Thymus (tissue), 11 donors: Measurements from ENCODE around the gene SPATA17. TPM values are rescaled to one million over a fixed set of nuclear protein-coding genes. Genes with fewer than 3 reads are reported as not detected.

Experiments
- DNase-seq, 9 donors: peaks; one replicate each; pipeline ENCODE4 v3.0.0-alpha.2; 2013; ENCODE audit warnings: low spot score in 9 of 9, low read depth in 6 of 9, missing footprints in 1 of 9
- H3K27ac ChIP-seq, 2 donors: one replicate each; pipeline ENCODE4 v1.5.1; 2013; ENCODE audit warnings: control low read depth in 1 of 2, low read depth in 1 of 2, low read length in 1 of 2, mild to moderate bottlenecking in 1 of 2, moderate library complexity in 1 of 2
- H3K27me3 ChIP-seq, 2 donors: one replicate each; pipeline ENCODE4 v1.5.1; 2013; ENCODE audit warnings: low read length in 1 of 2; ENCODE audit not compliant: control insufficient read depth in 2 of 2, insufficient read depth in 1 of 2
- H3K36me3 ChIP-seq, 2 donors: one replicate each; pipeline ENCODE4 v1.5.1; 2013; ENCODE audit warnings: low read length in 1 of 2, mild to moderate bottlenecking in 1 of 2, moderate library complexity in 1 of 2; ENCODE audit not compliant: control insufficient read depth in 2 of 2, insufficient read depth in 2 of 2
- H3K4me1 ChIP-seq, 2 donors: one replicate each; pipeline ENCODE4 v1.5.1; 2013; ENCODE audit warnings: low read length in 2 of 2; ENCODE audit not compliant: control insufficient read depth in 2 of 2, insufficient read depth in 2 of 2
- H3K4me3 ChIP-seq, 2 donors: one replicate each; pipeline ENCODE4 v1.5.1; 2013; ENCODE audit warnings: low read length in 2 of 2, control low read depth in 1 of 2, mild to moderate bottlenecking in 1 of 2
- H3K9me3 ChIP-seq, 2 donors: one replicate each; pipeline ENCODE4 v1.5.1; 2013; ENCODE audit warnings: low read length in 1 of 2, mild to moderate bottlenecking in 1 of 2; ENCODE audit not compliant: control insufficient read depth in 2 of 2, insufficient read depth in 1 of 2
- WGBS: extraction: QIAGEN DNeasy Blood & Tissue Kit; methylation state at CpG from one replicate; pipeline ENCODE4 v1.1.7; 2013; 5-methylcytosine and 5-hydroxymethylcytosine counted together
- polyA plus RNA-seq: library from polyadenylated mRNA; stranded (reverse); fragments of 200-250 nt; gene quantifications from one replicate; pipeline ENCODE4 v1.2.3, GENCODE V29; 2013
- total RNA-seq: library from RNA; stranded (reverse); fragments of 120-200 nt; gene quantifications from one replicate; pipeline ENCODE4 v1.2.4, GENCODE V29; 2013
- donor health status: healthy.

The SPATA17 gene
- total and polyA plus RNA-seq, 2 donors, result 0.46 to 0.57 TPM

DNA sequence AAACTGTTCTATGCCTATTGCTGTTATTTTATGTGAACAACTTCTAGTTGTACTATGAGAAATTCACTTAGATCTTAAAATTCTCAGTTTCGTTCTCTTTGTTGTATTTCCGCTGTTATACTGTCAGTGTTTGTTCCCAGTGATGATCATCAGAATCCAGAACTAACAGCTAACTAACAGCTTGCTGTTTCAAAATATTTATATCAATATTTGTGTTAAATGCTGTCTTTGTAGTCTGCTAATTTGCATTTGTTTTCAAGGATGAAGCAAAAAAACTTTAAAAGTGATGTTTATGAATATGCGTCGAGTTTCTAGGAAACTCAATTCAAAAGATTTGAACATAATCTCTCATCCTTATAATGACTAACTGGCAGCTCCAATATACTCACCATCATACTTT is 84.5 kb downstream of the SPATA17 start:
- Histone ChIP-seq H3K36me3 (no peaks in the 10 kb centered on the region), H3K4me3 (no peak overlapping the region), H3K27me3 (no peaks in the 10 kb centered on the region), H3K9me3 (no peaks in the 10 kb centered on the region), H3K27ac (no peak overlapping the region), H3K4me1 (no peaks in the 10 kb centered on the region)
- WGBS, result 97% methylated on average over 4 of the region's 4 CpGs
- no peak for DNase-seq

- H3K27me3 ChIP-seq, result no peaks in the 10 kb centered on the region
- no peaks in the 10 kb centered on the region for H3K4me1 ChIP-seq
- H3K9me3 ChIP-seq, result no peaks in the 10 kb centered on the region
- DNase-seq, result no peak
- no peak overlapping the region for H3K4me3 ChIP-seq
- 97% methylated on average over 1 of the region's 1 CpG for WGBS
- no peaks in the 10 kb centered on the region for H3K36me3 ChIP-seq
- H3K27ac ChIP-seq, result no peak overlapping the region
These were observed 86.8 kb downstream of the SPATA17 start for GRCh38 chr1:217717959-217718358.

GRCh38 chr1:217718873-217719272 is 87.7 kb downstream of the SPATA17 start:
- Histone ChIP-seq H3K9me3 (no peaks in the 10 kb centered on the region), H3K27me3 (no peaks in the 10 kb centered on the region), H3K27ac (no peak overlapping the region), H3K36me3 (no peaks in the 10 kb centered on the region), H3K4me3 (no peak overlapping the region), H3K4me1 (no peaks in the 10 kb centered on the region)
- 77% methylated on average over 2 of the region's 2 CpGs for WGBS
- DNase-seq, result no peak

DNA sequence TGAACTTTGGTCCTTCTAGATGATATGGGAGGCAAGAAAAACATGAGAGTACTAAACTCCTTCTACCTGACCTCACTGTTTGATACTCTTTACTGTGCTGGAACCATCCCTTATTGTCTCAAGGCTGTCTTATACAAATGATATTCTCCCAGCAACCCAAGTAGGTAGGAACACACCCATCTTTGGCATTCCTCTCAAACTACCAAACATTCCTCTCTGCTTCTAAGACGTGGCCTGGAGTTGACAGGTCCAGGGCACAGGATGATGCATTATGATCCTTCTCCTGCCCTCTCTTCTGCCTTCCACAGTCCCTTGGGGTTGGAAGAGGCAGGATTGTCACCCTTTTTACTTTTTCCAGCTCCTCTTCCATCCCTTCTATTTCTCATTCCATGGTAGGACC is 90.5 kb downstream of the SPATA17 start:
- no peaks in the 10 kb centered on the region for H3K4me1 ChIP-seq
- no peak overlapping the region for H3K4me3 ChIP-seq
- H3K36me3 ChIP-seq, result no peaks in the 10 kb centered on the region
- no peaks in the 10 kb centered on the region for H3K27me3 ChIP-seq
- no peak overlapping the region for H3K27ac ChIP-seq
- no peak for DNase-seq
- WGBS, result 71% methylated on average over 1 of the region's 1 CpG
- no peaks in the 10 kb centered on the region for H3K9me3 ChIP-seq

- Histone ChIP-seq H3K36me3 (no peaks in the 10 kb centered on the region), H3K27ac (no peak overlapping the region), H3K4me3 (no peak overlapping the region), H3K9me3 (no peaks in the 10 kb centered on the region), H3K4me1 (no peaks in the 10 kb centered on the region), H3K27me3 (no peaks in the 10 kb centered on the region)
- DNase-seq, result no peak
- WGBS, result 83% methylated on average over 3 of the region's 3 CpGs
These were observed 103.8 kb downstream of the SPATA17 start for GRCh38 chr1:217734973-217735372.

DNA sequence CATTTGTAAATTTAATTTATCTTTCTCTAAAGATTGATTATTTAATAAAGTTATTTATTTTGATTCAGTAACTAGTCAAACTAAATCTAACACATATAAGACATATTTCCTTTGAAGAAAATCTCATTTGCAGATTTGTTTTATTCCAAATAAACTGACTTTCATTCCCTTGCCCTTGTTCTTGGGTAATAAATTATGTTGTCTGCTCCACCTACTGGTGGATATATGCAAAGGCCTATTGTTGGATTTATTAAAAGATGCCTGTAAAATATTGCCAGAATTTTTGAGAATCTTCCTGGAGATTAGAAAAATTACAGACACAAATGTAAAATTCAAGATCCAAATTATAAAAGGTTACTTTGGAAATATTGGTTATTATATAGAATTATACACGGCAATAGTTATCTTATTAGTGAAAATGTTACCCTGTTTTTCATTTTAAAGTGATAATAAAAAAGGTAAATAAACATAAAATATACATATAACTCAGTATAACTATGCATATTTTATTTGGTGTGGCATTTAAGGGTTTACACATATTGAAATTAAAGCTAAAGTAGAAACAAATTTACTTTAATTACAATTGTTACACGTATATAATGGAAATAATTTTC is 116.1 kb downstream of the SPATA17 start:
- DNase-seq, result peak in 1 of 9 donors; percentile 3
- Histone ChIP-seq H3K4me1 (no peaks in the 10 kb centered on the region), H3K36me3 (no peaks in the 10 kb centered on the region), H3K27me3 (no peaks in the 10 kb centered on the region), H3K4me3 (no peak overlapping the region), H3K27ac (no peak overlapping the region), H3K9me3 (no peaks in the 10 kb centered on the region)
- 88% methylated on average over 2 of the region's 2 CpGs for WGBS

- H3K36me3 ChIP-seq, result no peaks in the 10 kb centered on the region
- no peak for DNase-seq
- H3K4me3 ChIP-seq, result no peak overlapping the region
- H3K27ac ChIP-seq, result no peak overlapping the region
- no peaks in the 10 kb centered on the region for H3K27me3 ChIP-seq
- no peaks in the 10 kb centered on the region for H3K9me3 ChIP-seq
- no peaks in the 10 kb centered on the region for H3K4me1 ChIP-seq
These were observed 138.6 kb downstream of the SPATA17 start for GRCh38 chr1:217769768-217770167.

DNA sequence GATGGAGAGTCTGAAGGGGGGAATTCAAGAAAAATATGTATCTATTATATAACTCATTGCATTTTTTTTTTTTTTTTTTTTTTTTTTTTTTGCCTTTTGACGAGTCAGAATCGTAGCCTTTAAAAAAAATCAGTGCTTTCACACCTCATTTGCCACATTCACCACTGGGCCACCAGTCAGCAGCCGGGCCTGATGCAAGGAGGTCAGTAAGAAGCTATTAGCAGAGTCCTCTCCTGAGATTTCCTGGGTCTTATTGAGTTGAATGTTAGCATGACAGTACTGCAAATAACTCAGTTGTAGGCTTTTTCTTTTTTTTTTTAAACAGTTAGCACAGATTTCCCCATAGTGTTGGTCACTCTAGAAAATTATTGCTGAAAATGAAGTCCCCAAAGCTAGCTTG is 139.8 kb downstream of the SPATA17 start:
- no peaks in the 10 kb centered on the region for H3K4me1 ChIP-seq
- H3K36me3 ChIP-seq, result no peaks in the 10 kb centered on the region
- H3K27me3 ChIP-seq, result no peaks in the 10 kb centered on the region
- DNase-seq, result no peak
- no peaks in the 10 kb centered on the region for H3K9me3 ChIP-seq
- 65% methylated on average over 3 of the region's 3 CpGs for WGBS
- H3K4me3 ChIP-seq, result no peak overlapping the region
- no peak overlapping the region for H3K27ac ChIP-seq

- Histone ChIP-seq H3K27me3 (no peaks in the 10 kb centered on the region), H3K27ac (no peak overlapping the region), H3K36me3 (no peaks in the 10 kb centered on the region), H3K4me3 (no peak overlapping the region), H3K4me1 (no peaks in the 10 kb centered on the region), H3K9me3 (no peaks in the 10 kb centered on the region)
- 98% methylated on average over 5 of the region's 5 CpGs for WGBS
- no peak for DNase-seq
These were observed 145.5 kb downstream of the SPATA17 start for GRCh38 chr1:217776693-217777092.

DNA sequence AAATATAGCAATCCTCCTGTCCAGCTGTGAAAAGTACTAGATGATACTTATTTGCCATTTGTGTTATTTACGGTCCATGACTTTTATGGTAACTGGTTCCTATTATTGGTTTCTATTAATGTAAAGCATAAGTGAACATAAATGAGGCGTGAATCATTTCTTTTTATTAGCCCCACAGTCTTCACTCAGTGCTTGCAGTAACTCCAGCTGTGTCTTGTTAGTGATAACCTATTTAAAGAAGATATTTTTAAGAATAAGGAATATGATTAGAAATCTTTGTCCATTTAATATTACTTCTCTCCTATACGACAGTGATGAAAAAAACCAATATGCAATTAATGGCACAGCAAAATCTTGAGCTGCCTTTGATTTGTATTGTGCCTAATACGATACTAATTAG is 149.9 kb downstream of the SPATA17 start:
- Histone ChIP-seq H3K36me3 (no peaks in the 10 kb centered on the region), H3K9me3 (no peaks in the 10 kb centered on the region), H3K27ac (no peak overlapping the region), H3K4me3 (no peak overlapping the region), H3K4me1 (no peaks in the 10 kb centered on the region), H3K27me3 (no peaks in the 10 kb centered on the region)
- WGBS, result 94% methylated on average over 4 of the region's 4 CpGs
- DNase-seq, result no peak
